ENCODE measurements around the gene ZBTB11. TPM values are rescaled to one million over a fixed set of nuclear protein-coding genes. Genes with fewer than 3 reads are reported as not detected.
"Not testable (repeated sequence)": the region's sequence is repeated elsewhere in the genome, so short reads cannot be mapped to it uniquely, and the experiment has no call there.

The ZBTB11 gene
- total RNA-seq, 2 experiments from 2014 or later, result 30.3 to 31.3 TPM

DNA sequence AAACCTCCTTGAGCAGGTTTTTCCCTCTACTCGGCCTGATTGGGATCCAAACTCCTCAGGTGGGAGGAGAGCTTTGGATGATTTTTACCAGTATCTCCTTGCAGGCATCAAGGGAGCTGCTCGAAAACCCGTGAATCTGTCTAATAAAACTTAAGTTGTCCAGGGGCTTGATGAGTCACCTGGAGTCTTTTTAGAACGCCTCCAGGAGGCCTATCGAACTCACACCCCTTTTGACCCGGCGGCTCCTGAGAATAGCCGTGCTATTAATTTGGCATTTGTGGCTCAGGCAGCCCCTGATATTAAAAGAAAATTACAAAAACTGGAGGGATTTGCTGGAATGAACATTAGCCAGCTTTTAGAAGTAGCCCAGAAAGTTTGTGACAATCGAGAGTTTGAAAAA lies 41.6 kb downstream of the ZBTB11 start:
- Mint-ChIP-seq H3K27ac (no peak overlapping the region), H3K36me3 (no peaks in the 10 kb centered on the region), H3K4me3 (no peak overlapping the region), H3K27me3 (no peaks in the 10 kb centered on the region), H3K9me3 (ENCODE audit: low read depth) (no peaks in the 10 kb centered on the region), H3K4me1 (peaks cover 2% of the 10 kb centered on the region)
- ATAC-seq (no peak), DNase-seq (no peak)
- CTCF ChIA-PET, result interaction anchor here (1.4 to 2.9 kb wide), 2 partner anchors 62 to 314 kb away, joined by 3 to 7 read pairs; partner anchors contain the start of gene PCNP

DNA sequence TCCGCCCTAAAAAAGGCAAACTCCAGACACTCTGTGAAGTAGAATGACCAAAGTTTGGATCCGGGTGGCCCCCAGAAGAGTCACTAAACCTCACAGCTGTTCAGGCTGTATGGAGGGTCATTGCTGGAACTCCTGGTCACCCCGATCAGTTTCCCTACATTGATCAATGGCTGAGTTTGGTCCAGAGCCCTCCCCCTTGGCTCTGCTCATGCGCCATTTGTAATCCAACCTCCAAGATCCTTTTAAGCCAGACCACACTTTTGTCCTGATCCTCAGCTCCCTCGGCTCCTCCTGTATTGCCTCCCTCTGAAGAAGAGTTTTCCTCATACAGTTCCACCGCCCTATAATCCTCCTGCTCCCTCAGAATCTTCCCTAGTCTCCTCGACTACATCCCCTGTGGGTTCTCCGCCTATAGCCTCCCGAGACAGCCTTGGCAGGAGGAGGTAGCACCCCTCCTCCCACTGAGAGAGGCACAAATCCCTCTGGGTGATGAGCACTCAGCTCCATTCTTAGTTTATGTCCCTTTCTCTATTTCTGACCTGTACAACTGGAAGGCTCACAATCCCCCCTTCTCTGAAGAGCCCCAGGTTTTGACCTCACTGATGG lies 42.2 kb downstream of the ZBTB11 start:
- Mint-ChIP-seq H3K4me1 (peaks cover 2% of the 10 kb centered on the region), H3K9me3 (ENCODE audit: low read depth) (no peaks in the 10 kb centered on the region), H3K27ac (no peak overlapping the region), H3K4me3 (no peak overlapping the region), H3K27me3 (no peaks in the 10 kb centered on the region), H3K36me3 (no peaks in the 10 kb centered on the region)
- CTCF ChIA-PET, result no interaction called here
- no peak for DNase-seq
- ATAC-seq, result no peak

DNA sequence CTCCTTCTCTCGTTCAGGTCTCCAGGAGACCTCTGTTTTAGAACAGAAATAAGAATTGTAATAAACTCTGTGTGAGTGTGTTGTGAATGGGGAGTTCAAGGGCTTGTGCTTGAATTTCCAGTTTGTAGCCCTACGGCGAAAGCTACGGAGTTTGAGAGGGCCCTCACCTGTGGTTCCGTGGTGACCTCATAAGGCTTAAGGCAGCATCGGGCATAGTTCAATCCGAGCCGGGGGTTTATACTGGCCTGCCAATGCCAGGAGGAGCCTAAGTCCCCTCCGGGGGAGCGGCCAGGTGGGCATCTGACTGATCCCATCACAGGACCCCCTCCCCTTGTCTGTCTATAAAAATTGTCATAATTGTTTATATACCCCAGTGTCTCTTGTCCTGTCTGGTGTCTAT lies 43.7 kb downstream of the ZBTB11 start:
- DNase-seq (no peak), ATAC-seq (no peak)
- Mint-ChIP-seq H3K4me3 (no peak overlapping the region), H3K4me1 (peaks cover 2% of the 10 kb centered on the region), H3K27ac (no peak overlapping the region), H3K36me3 (no peaks in the 10 kb centered on the region), H3K9me3 (ENCODE audit: low read depth) (no peaks in the 10 kb centered on the region), H3K27me3 (no peaks in the 10 kb centered on the region)
- CTCF ChIA-PET, result no interaction called here

DNA sequence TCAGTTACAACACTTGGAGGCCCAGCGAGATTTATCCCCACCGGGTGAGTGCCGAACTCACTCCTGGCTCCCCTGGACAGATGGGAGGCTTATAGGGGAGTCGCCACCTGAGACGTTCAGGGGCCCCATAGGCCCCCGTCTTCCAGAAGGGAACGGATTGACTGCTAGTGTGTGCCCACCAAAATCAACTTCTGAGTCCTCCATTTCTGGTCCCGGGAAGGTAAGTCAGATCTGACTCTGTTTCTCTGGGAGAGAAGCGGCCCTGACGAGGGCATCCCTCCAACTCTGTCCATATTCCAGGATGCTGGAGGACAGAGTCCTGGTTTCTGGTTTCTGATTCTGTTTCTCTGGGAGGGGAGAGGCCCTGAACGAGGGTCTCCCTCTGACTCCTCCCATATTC lies 44.3 kb downstream of the ZBTB11 start:
- ATAC-seq, result no peak
- H3K27me3 Mint-ChIP-seq, result no peaks in the 10 kb centered on the region
- DNase-seq, result no peak
- no peak overlapping the region for H3K4me3 Mint-ChIP-seq
- no peaks in the 10 kb centered on the region for H3K36me3 Mint-ChIP-seq
- CTCF ChIA-PET, result no interaction called here
- no peaks in the 10 kb centered on the region for H3K9me3 Mint-ChIP-seq (ENCODE audit: low read depth)
- H3K4me1 Mint-ChIP-seq, result peaks cover 2% of the 10 kb centered on the region
- H3K27ac Mint-ChIP-seq, result no peak overlapping the region

DNA sequence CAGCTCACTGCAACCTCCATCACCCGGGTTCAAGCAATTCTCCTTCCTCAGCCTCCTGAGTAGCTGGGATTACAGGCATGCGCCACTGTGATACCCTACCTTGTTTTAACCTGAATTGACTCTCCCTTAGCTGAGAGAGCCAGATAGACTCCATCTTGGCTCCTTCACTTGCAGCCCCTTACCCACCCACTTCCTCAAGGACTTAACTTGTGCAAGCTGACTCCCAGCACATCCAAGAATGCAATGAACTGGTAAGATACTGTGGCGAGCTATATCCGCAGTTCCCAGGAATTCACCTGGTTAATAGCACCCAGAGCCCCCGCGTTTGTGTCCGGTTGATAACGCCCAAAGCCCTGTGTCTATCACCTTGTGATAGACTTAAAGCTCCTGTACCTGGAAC lies 45.0 kb downstream of the ZBTB11 start:
- H3K27me3 Mint-ChIP-seq; H3K36me3 Mint-ChIP-seq; H3K4me1 Mint-ChIP-seq; ATAC-seq; H3K9me3 Mint-ChIP-seq (ENCODE audit: low read depth); CTCF ChIA-PET; DNase-seq; H3K27ac Mint-ChIP-seq; H3K4me3 Mint-ChIP-seq: not testable (repeated sequence)

DNA sequence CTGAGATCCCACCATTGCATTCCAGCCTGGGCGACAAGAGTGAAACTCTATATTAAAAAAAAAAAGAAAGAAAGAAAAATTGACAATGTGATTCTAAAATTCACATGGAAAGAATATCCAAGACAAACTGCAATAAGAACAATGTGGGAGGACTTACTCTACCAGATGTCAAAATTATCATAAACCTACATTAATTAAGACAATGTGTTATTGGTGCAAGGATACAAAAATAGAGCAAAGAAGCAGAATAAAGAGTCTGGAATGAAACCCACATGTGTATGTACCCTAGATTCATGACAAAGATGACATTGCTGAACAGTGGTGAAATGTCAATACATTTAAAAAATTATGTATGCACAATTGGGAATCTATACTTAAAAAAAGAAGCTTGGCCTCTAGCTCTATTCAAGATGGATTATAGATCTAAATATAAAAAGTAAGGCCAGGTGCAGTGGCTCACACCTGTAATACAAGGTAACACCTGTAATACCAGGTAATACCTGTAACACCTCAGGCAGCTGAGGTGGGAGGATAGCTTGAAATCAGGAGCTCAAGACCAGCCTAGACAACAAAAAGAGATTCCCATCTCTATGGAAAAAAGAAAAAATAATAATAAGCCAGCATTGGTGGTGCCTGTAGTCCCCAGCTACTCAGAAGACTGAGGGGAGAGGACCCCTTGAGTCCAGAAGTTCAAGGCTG lies 45.7 kb downstream of the ZBTB11 start:
- ATAC-seq (no peak), DNase-seq (no peak)
- H3K27me3 Mint-ChIP-seq, result no peaks in the 10 kb centered on the region
- no peak overlapping the region for H3K4me3 Mint-ChIP-seq
- no peaks in the 10 kb centered on the region for H3K4me1 Mint-ChIP-seq
- H3K9me3 Mint-ChIP-seq (ENCODE audit: low read depth), result no peaks in the 10 kb centered on the region
- H3K36me3 Mint-ChIP-seq, result no peaks in the 10 kb centered on the region
- no peak overlapping the region for H3K27ac Mint-ChIP-seq
- CTCF ChIA-PET, result no interaction called here

DNA sequence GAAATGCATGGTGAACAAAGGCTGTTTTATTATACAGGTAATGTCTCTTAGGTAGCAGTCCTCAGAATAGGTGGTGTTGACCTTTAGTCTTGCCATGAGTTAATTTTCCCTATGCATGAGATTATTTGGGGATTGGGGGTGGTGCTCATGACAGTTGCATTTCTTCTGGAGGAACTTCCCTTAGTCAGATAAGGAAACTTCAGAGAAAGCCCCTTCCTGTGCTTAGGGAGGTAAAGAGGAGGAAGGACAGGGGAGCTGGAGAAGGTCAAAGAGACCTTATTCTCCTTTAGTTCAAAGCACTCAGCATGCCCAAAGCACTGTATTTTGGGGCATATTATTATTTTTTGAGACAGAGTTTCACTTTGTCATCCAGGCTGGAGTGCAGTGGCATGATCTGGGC lies 47.7 kb downstream of the ZBTB11 start:
- CTCF ChIA-PET, result no interaction called here
- no peaks in the 10 kb centered on the region for H3K4me1 Mint-ChIP-seq
- DNase-seq (no peak), ATAC-seq (no peak)
- H3K9me3 Mint-ChIP-seq (ENCODE audit: low read depth), result peaks cover 5% of the 10 kb centered on the region
- H3K27ac Mint-ChIP-seq, result no peak overlapping the region
- H3K36me3 Mint-ChIP-seq, result no peaks in the 10 kb centered on the region
- no peaks in the 10 kb centered on the region for H3K27me3 Mint-ChIP-seq
- no peak overlapping the region for H3K4me3 Mint-ChIP-seq

DNA sequence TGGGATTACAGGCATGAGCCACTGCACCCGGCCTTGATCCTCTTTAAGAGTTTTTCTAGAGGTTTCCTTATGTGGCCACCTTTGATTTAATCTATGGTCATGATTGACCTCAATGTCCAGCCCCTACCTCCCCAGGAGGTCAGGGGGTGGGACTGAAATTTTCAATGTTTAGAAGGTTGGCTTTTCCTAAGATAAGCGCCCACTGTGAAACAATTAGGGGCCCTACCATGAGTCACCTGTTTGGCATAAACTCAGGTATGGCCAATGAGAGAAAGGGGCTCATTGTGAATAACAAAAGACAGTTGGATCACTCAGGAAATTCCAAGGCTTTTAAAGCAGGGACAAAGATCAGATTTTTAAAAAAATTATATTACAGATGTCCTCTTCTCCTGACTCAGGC lies 51.1 kb downstream of the ZBTB11 start:
- Mint-ChIP-seq H3K4me1 (no peaks in the 10 kb centered on the region), H3K4me3 (no peak overlapping the region), H3K27ac (no peak overlapping the region), H3K36me3 (no peaks in the 10 kb centered on the region), H3K9me3 (ENCODE audit: low read depth) (peaks cover 5% of the 10 kb centered on the region), H3K27me3 (no peaks in the 10 kb centered on the region)
- CTCF ChIA-PET, result no interaction called here
- ATAC-seq (no peak), DNase-seq (no peak)

DNA sequence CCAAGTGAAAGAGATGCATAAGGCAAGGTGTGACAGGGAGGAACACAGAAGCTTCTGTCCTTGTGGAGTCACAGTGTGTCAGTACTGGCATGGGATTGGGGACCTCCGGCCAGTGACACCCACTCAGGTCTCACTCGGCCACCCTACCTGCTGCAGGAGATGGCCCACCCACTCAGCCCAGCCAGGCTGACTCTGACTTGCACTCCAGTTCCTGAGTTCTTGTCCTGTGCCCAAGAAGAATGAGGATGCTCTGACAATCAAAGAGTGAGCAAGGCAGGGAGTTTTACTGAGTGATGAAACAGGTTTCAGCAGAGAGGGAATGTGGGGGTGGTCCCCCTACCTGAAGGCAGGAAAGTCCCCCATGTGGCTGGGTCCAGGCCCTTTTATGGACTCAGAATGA lies 52.1 kb downstream of the ZBTB11 start:
- Mint-ChIP-seq H3K36me3 (no peaks in the 10 kb centered on the region), H3K27ac (no peak overlapping the region), H3K27me3 (no peaks in the 10 kb centered on the region), H3K9me3 (ENCODE audit: low read depth) (peaks cover 5% of the 10 kb centered on the region), H3K4me3 (no peak overlapping the region), H3K4me1 (no peaks in the 10 kb centered on the region)
- ATAC-seq (no peak), DNase-seq (no peak)
- CTCF ChIA-PET, result no interaction called here

DNA sequence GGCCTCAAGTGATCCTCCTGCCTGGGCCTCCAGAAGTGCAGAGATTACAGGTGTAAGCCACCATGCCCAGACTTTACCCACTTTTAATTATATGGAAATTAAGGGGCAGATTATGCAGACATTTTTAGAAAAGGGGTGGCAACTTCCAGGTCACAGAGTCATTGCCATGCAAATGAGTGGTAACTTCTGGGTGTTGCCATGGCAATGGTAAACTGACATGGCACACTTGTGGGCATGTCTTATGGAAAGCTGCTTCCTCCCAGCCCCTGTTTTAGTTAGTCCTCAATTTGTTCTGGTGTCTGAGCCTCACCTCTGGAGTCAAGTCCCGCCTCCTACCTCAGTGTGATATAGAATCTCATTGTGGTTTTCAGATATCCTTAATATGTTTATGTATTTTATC lies 53.3 kb downstream of the ZBTB11 start:
- DNase-seq (no peak), ATAC-seq (no peak)
- H3K4me1 Mint-ChIP-seq, result no peaks in the 10 kb centered on the region
- H3K9me3 Mint-ChIP-seq (ENCODE audit: low read depth), result peaks cover 5% of the 10 kb centered on the region
- H3K27ac Mint-ChIP-seq, result no peak overlapping the region
- no peaks in the 10 kb centered on the region for H3K27me3 Mint-ChIP-seq
- no peaks in the 10 kb centered on the region for H3K36me3 Mint-ChIP-seq
- CTCF ChIA-PET, result no interaction called here
- H3K4me3 Mint-ChIP-seq, result no peak overlapping the region

DNA sequence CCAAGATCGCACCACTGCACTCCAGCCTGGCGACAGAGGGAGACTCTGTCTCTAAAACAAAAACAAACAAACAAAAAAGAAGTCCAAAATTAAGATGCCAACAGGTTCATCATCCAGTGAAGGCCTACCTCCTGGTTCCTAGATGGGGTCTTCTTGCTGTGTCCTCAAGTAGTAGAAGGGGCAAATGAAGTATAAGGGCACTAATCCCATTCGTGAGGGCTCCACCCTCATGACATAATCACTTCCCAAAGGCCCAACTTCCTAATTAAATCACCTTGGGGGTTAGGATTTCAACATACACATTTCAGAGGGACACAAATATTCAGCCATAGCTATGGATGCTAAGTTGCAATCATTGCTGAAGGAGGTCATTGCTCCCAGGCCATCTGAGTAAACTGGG lies 57.2 kb downstream of the ZBTB11 start:
- CTCF ChIA-PET, result no interaction called here
- no peak for ATAC-seq
- no peaks in the 10 kb centered on the region for H3K36me3 Mint-ChIP-seq

DNA sequence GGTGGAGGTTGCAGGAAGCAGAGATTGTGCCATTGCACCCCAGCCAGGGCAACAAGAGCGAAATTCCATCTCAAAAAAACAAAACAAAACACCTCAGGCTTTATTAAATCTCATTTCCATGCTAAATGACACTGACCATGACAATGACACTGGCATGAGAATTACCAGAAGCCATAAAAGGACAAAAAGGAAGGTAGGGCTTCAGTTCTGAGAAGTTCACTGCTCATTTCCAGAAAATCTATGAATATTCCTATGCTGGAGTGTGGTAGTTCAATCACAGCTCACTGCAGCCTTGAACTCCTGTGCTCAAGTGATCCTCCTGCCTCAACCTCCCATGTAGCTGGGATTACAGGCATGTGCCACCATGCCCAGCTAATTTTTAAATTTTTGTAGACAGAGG lies 58.2 kb downstream of the ZBTB11 start:
- no peak for DNase-seq
- ATAC-seq, result no peak

More for the DNA sequence above, 57.2 kb downstream of the ZBTB11 start:
- H3K27ac Mint-ChIP-seq, result no peak overlapping the region
- no peaks in the 10 kb centered on the region for H3K4me1 Mint-ChIP-seq
- peaks cover under 1% of the 10 kb centered on the region for H3K9me3 Mint-ChIP-seq (ENCODE audit: low read depth)
- no peaks in the 10 kb centered on the region for H3K27me3 Mint-ChIP-seq
- no peak for DNase-seq
- H3K4me3 Mint-ChIP-seq, result no peak overlapping the region

DNA sequence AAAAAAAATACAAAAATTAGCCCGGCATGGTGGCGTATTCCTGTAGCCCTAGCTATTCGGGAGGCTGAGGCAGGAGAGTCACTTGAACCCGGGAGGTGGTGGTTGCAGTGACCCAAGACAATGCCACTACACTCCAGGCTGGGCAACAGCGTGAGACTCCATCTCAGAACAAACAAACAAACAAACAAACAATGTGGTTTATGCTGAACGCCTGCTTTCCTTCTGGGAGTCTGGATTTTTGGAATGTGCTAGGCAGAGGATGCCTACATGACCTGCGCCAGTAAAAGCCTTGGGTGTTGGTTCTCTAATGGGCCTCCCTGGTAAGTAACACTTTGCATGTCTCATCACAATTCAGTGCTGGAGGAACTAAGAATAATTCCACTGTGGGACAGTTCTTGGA lies 59.5 kb downstream of the ZBTB11 start:
- no peak overlapping the region for H3K27ac Mint-ChIP-seq
- no peaks in the 10 kb centered on the region for H3K9me3 Mint-ChIP-seq (ENCODE audit: low read depth)
- no peak overlapping the region for H3K4me3 Mint-ChIP-seq
- DNase-seq (no peak), ATAC-seq (no peak)
- CTCF ChIA-PET, result no interaction called here
- no peaks in the 10 kb centered on the region for H3K27me3 Mint-ChIP-seq
- H3K4me1 Mint-ChIP-seq, result no peaks in the 10 kb centered on the region
- H3K36me3 Mint-ChIP-seq, result no peaks in the 10 kb centered on the region

More for the DNA sequence above, 58.2 kb downstream of the ZBTB11 start:
- H3K27me3 Mint-ChIP-seq, result no peaks in the 10 kb centered on the region
- H3K4me1 Mint-ChIP-seq, result no peaks in the 10 kb centered on the region
- no peak overlapping the region for H3K4me3 Mint-ChIP-seq
- CTCF ChIA-PET, result no interaction called here
- H3K9me3 Mint-ChIP-seq (ENCODE audit: low read depth), result no peaks in the 10 kb centered on the region
- no peaks in the 10 kb centered on the region for H3K36me3 Mint-ChIP-seq
- H3K27ac Mint-ChIP-seq, result no peak overlapping the region

DNA sequence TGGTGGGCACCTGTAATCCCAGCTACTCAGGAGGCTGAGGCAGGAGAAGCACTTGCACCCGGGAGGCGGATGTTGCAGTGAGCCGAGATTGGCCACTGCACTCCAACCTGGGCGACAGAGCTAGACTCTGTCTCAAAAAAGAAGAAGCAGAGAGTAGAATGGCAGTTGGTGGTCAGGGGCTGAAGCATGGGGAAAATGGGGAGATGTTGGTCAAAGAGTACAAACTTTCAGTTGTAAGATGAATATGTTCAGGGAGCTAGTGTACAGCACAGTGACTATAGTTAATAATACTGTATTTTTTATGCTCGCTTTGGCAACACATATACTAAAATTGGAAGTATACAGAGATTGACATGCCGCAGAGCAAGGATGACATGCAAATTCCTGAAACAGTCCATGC lies 61.4 kb downstream of the ZBTB11 start:
- no peaks in the 10 kb centered on the region for H3K9me3 Mint-ChIP-seq (ENCODE audit: low read depth)
- no peak for ATAC-seq
- no peak for DNase-seq
- H3K36me3 Mint-ChIP-seq, result no peaks in the 10 kb centered on the region
- H3K27ac Mint-ChIP-seq, result no peak overlapping the region
- H3K27me3 Mint-ChIP-seq, result no peaks in the 10 kb centered on the region
- no peaks in the 10 kb centered on the region for H3K4me1 Mint-ChIP-seq
- no peak overlapping the region for H3K4me3 Mint-ChIP-seq
- CTCF ChIA-PET, result no interaction called here

Data from activated CD8-positive, alpha-beta memory T cell treated with anti-CD3 and anti-CD28 coated beads, Interleukin-2, amount 10 ng/mL, durations not matched to agents 7 days and 5 days (primary cell).